Mesenchymal stem cell (in vitro differentiated cells and primary cell): ENCODE data around the gene NOMO2.
"Not testable (repeated sequence)": the region's sequence is repeated elsewhere in the genome, so short reads cannot be mapped to it uniquely, and the experiment has no call there.

Source experiments
- DNase-seq: peaks from one replicate; pipeline ENCODE4 v3.0.0-alpha.2; 2013
- H2AFZ ChIP-seq: one replicate; pipeline ENCODE4 v1.6.1; 2013; ENCODE audit warnings: low read depth, mild to moderate bottlenecking, control low read depth, inconsistent platforms, low read length, moderate library complexity
- H2AK5ac ChIP-seq: 2 replicates; pipeline ENCODE4 v1.6.1; 2013; ENCODE audit warnings: low read length, moderate library complexity, mild to moderate bottlenecking, inconsistent platforms; ENCODE audit not compliant: severe bottlenecking
- H2BK120ac ChIP-seq: one replicate; pipeline ENCODE4 v1.6.1; 2013; ENCODE audit warnings: low read depth, mild to moderate bottlenecking, inconsistent platforms, low read length, moderate library complexity
- H2BK12ac ChIP-seq, 2 experiments: one replicate each; pipeline ENCODE4 v1.6.1; 2013; ENCODE audit warnings: inconsistent platforms in 2 of 2, low read length in 2 of 2, mild to moderate bottlenecking in 2 of 2, moderate library complexity in 2 of 2, control low read depth in 1 of 2
- H2BK15ac ChIP-seq: one replicate; pipeline ENCODE4 v1.6.1; 2013; ENCODE audit warnings: mild to moderate bottlenecking, low read depth, inconsistent platforms; ENCODE audit not compliant: poor library complexity, severe bottlenecking
- H2BK5ac ChIP-seq: 2 replicates; pipeline ENCODE4 v1.6.1; 2013; ENCODE audit warnings: low read depth, mild to moderate bottlenecking, low read length, control low read depth, inconsistent platforms; ENCODE audit not compliant: poor library complexity, severe bottlenecking
- H3K14ac ChIP-seq, 2 experiments: one replicate each; pipeline ENCODE4 v1.6.1; 2013; ENCODE audit warnings: inconsistent platforms in 2 of 2, low read length in 2 of 2, control low read depth in 1 of 2, mild to moderate bottlenecking in 1 of 2, moderate library complexity in 1 of 2
- H3K18ac ChIP-seq, 2 experiments: one replicate each; pipeline ENCODE4 v1.6.1; 2013; ENCODE audit warnings: inconsistent platforms in 2 of 2, low read length in 2 of 2, control low read depth in 1 of 2, low read depth in 1 of 2, mild to moderate bottlenecking in 1 of 2
- H3K23ac ChIP-seq, 2 experiments: one replicate each; pipeline ENCODE4 v1.6.1; 2013; ENCODE audit warnings: inconsistent platforms in 2 of 2, low read length in 2 of 2, mild to moderate bottlenecking in 2 of 2, moderate library complexity in 2 of 2, control low read depth in 1 of 2
- H3K27ac ChIP-seq: 2 replicates; pipeline ENCODE4 v1.5.1; 2013; ENCODE audit warnings: mild to moderate bottlenecking, moderate library complexity, low read length, control low read depth, inconsistent platforms; ENCODE audit not compliant: poor library complexity, severe bottlenecking
- H3K27me3 ChIP-seq, 2 experiments: 2 replicates each; pipeline versions ENCODE4 v1.6.1 to v1.7.0; 2013; ENCODE audit warnings: low read length in 2 of 2, mild to moderate bottlenecking in 2 of 2, moderate library complexity in 2 of 2, control low read depth in 1 of 2, inconsistent platforms in 1 of 2; ENCODE audit not compliant: control insufficient read depth in 1 of 2, insufficient read depth in 1 of 2
- H3K36me3 ChIP-seq, 2 experiments: 2 replicates each; pipeline versions ENCODE4 v1.6.1 to v1.7.0; 2013; ENCODE audit warnings: low read length in 2 of 2, control low read depth in 1 of 2, inconsistent platforms in 1 of 2, low read depth in 1 of 2, mild to moderate bottlenecking in 1 of 2; ENCODE audit not compliant: insufficient read depth in 2 of 2, control insufficient read depth in 1 of 2
- H3K4ac ChIP-seq, 2 experiments: one replicate each; pipeline ENCODE4 v1.6.1; 2013; ENCODE audit warnings: inconsistent platforms in 2 of 2, low read length in 2 of 2, mild to moderate bottlenecking in 2 of 2, moderate library complexity in 2 of 2, control low read depth in 1 of 2, low read depth in 1 of 2
- H3K4me1 ChIP-seq: 2 replicates; pipeline ENCODE4 v1.6.1; 2013; ENCODE audit warnings: low read depth, low read length, control low read depth; ENCODE audit not compliant: control insufficient read depth, insufficient read depth
- H3K4me2 ChIP-seq: 2 replicates; pipeline ENCODE4 v1.6.1; 2013; ENCODE audit warnings: low read length, mild to moderate bottlenecking, inconsistent platforms; ENCODE audit not compliant: poor library complexity, severe bottlenecking
- H3K4me3 ChIP-seq, 2 experiments: 2 replicates each; pipeline versions ENCODE4 v1.5.1 to v1.7.0; 2013; ENCODE audit warnings: low read length in 2 of 2, mild to moderate bottlenecking in 2 of 2, control low read depth in 1 of 2, low read depth in 1 of 2; ENCODE audit not compliant: insufficient read depth in 1 of 2
- H3K79me1 ChIP-seq: replicated peaks from 2 replicates; pipeline ENCODE4 v1.6.1; 2013; ENCODE audit warnings: mild to moderate bottlenecking, control low read depth, low read length, inconsistent platforms; ENCODE audit not compliant: poor library complexity, severe bottlenecking
- H3K9ac ChIP-seq: 2 replicates; pipeline ENCODE4 v1.7.0; 2013; ENCODE audit warnings: mild to moderate bottlenecking, low read length, moderate library complexity
- H3K9me3 ChIP-seq: 2 replicates; pipeline ENCODE4 v1.7.0; 2013; ENCODE audit warnings: mild to moderate bottlenecking, low read length; ENCODE audit not compliant: control insufficient read depth
- H4K8ac ChIP-seq: one replicate; pipeline ENCODE4 v1.6.1; 2013; ENCODE audit warnings: inconsistent platforms, mild to moderate bottlenecking, low read length, moderate library complexity
- H4K91ac ChIP-seq: one replicate; pipeline ENCODE4 v1.6.1; 2013; ENCODE audit warnings: mild to moderate bottlenecking, low read length, inconsistent platforms
- WGBS: methylation state at CpG from one replicate; pipeline ENCODE4 v1.1.7; 2013; ENCODE audit warnings: mixed read lengths; 5-methylcytosine and 5-hydroxymethylcytosine counted together

The NOMO2 gene

DNA sequence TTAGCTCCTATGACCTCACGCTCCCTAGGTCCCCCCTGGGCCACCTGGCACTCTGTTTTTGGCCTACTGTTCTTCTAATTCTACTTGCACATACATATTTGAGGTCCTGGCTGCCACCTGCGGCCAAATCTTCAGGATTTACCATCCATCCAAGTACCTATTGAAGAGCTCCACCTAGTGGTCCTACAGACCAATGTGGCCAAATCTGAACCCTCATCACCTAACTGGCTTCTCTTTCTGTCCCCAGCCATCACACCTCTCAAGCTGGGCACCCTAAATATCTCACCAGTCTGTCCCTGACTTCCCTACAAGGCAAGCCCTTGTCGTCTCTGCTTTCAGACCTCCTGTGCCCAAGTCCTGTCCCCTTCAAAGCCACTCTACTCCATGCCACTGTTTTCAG, 24.9 kb downstream of the NOMO2 start:
- not testable (repeated sequence) for H3K4me2 ChIP-seq, H3K27me3 ChIP-seq, H3K36me3 ChIP-seq, H3K27ac ChIP-seq, H2AFZ ChIP-seq, H4K91ac ChIP-seq, H3K4me1 ChIP-seq, DNase-seq, H3K79me1 ChIP-seq, H2BK120ac ChIP-seq, H2AK5ac ChIP-seq, H3K23ac ChIP-seq, H3K14ac ChIP-seq, H3K4me3 ChIP-seq, H2BK5ac ChIP-seq, H4K8ac ChIP-seq, H3K9me3 ChIP-seq, H3K4ac ChIP-seq, H3K18ac ChIP-seq, H2BK15ac ChIP-seq, H2BK12ac ChIP-seq, H3K9ac ChIP-seq
- WGBS, result 100% methylated on average over 1 of the region's 3 CpGs

DNA sequence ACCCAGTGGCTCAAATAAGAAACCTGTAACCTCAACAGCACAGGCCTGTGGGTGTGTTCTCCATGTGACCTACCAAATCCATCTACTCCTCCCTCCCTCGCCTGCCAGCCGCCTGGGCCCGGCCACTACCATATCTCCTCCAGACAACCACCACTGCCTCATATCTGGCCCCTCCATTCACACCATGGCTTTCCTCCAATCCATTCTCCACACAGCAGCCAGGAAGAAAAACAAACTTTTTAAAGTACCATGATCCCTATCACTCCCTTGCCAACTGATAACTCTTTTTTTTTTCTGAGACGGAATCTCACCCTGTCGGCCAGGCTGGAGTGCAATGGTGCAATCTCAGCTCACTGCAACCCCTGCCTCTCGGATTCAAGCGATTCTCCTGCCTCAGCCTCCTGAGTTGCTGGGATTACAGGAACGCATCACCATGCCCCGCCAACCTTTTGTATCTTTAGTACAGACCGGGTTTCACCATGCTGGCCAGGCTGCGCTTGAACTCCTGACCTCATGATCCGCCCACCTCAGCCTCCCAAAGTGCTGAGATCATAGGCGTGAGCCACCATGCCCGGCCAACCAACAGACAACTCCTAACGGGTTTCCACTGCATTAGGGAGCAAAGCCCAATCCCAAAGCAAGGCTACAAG, 26.3 kb downstream of the NOMO2 start:
- H3K36me3 ChIP-seq, H2AFZ ChIP-seq, H3K14ac ChIP-seq, H3K27ac ChIP-seq, H3K4ac ChIP-seq, H2BK120ac ChIP-seq, H2BK5ac ChIP-seq, DNase-seq, H3K79me1 ChIP-seq, H4K8ac ChIP-seq, H3K4me2 ChIP-seq, H4K91ac ChIP-seq, H2BK12ac ChIP-seq, H3K4me1 ChIP-seq, H3K23ac ChIP-seq, H2AK5ac ChIP-seq, H3K9ac ChIP-seq, H3K27me3 ChIP-seq, H3K4me3 ChIP-seq, H2BK15ac ChIP-seq, H3K9me3 ChIP-seq, H3K18ac ChIP-seq: not testable (repeated sequence)
- WGBS, result 91% methylated on average over 11 of the region's 15 CpGs

DNA sequence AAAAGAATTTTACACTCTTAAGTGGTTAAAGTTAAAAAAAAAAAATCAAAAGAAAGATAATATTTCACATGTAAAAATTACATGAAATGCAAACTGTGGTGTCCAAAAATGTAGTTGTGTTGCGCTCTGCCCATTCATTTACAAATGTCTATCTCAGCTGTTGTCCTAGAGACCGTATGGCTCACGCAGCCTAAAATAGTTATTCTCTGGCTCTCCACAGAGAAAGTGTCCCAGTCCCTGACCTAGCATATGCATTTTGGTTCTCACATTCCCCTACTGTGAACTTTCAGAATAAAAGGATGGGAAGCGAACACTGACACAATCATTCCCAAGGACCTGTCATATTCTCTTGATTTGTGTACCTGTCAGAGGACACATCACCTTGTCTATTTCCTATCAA, 27.6 kb downstream of the NOMO2 start:
- not testable (repeated sequence) for H3K79me1 ChIP-seq, H3K14ac ChIP-seq, H2AFZ ChIP-seq, H2BK12ac ChIP-seq, H3K27ac ChIP-seq, H3K27me3 ChIP-seq, H3K4me1 ChIP-seq, H4K91ac ChIP-seq, DNase-seq, H3K23ac ChIP-seq, H2AK5ac ChIP-seq, H3K18ac ChIP-seq, H2BK15ac ChIP-seq, H4K8ac ChIP-seq, H3K9me3 ChIP-seq, H2BK5ac ChIP-seq, H3K4me2 ChIP-seq, H3K9ac ChIP-seq, H3K4ac ChIP-seq, H3K4me3 ChIP-seq, H2BK120ac ChIP-seq, H3K36me3 ChIP-seq
- WGBS, result no CpG with 5 or more reads among the region's 4 CpGs

DNA sequence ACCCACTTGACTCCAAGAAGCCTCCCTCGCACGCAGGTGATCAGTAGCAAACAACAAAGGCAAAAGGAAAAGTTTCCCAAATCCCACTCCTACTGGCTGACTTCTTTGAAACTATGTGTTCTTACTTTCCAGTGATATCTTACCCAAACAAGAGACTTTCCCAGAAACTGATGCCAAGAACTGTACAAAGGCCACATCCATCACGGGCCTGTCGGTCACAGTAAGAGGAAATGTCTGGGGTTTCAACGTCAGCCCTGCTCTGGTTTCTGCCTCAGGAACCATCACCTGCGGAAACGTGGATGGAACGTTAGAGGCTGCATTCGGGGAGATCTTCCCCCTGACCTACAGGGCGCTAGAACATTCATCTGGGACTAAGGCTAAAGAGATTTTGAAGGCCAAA, 30.6 kb downstream of the NOMO2 start:
- no CpG with 5 or more reads among the region's 10 CpGs for WGBS
- not testable (repeated sequence) for H3K9ac ChIP-seq, DNase-seq, H3K4me3 ChIP-seq, H3K23ac ChIP-seq, H3K18ac ChIP-seq, H3K27me3 ChIP-seq, H3K4me1 ChIP-seq, H3K4ac ChIP-seq, H3K14ac ChIP-seq, H4K91ac ChIP-seq, H2BK120ac ChIP-seq, H2BK5ac ChIP-seq, H2AK5ac ChIP-seq, H3K4me2 ChIP-seq, H2AFZ ChIP-seq, H2BK12ac ChIP-seq, H3K27ac ChIP-seq, H3K36me3 ChIP-seq, H3K79me1 ChIP-seq, H2BK15ac ChIP-seq, H3K9me3 ChIP-seq, H4K8ac ChIP-seq
